Neural progenitor cell (in vitro differentiated cells): ENCODE measurements around the gene RXRA.

Source experiments
- CTCF ChIP-seq: fragments of 200-600 bp; sonication (generic); IDR thresholded peaks from 2 replicates; pipeline ENCODE4 v1.5.1; 2017; ENCODE audit warnings: antibody characterized with exemption, mild to moderate bottlenecking
- EZH2 ChIP-seq: fragments of 200-600 bp; sonication (generic); IDR thresholded peaks from 2 replicates; pipeline ENCODE4 v1.6.1; 2017; ENCODE audit warnings: antibody characterized with exemption, mild to moderate bottlenecking, moderate library complexity

- TF ChIP-seq CTCF: no peak
- no peak for TF ChIP-seq EZH2
Measured at GRCh38 chr9:134405527-134405926, 79.3 kb downstream of the RXRA start.
